ENCODE results near the gene GRAMD4. TPM values are rescaled to one million over a fixed set of nuclear protein-coding genes. Genes with fewer than 3 reads are reported as not detected.
"Not testable (repeated sequence)": the region's sequence is repeated elsewhere in the genome, so short reads cannot be mapped to it uniquely, and the experiment has no call there.

Gene GRAMD4
- total RNA-seq, 2 experiments from 2014 or later, result 46.9 to 52.4 TPM

DNA sequence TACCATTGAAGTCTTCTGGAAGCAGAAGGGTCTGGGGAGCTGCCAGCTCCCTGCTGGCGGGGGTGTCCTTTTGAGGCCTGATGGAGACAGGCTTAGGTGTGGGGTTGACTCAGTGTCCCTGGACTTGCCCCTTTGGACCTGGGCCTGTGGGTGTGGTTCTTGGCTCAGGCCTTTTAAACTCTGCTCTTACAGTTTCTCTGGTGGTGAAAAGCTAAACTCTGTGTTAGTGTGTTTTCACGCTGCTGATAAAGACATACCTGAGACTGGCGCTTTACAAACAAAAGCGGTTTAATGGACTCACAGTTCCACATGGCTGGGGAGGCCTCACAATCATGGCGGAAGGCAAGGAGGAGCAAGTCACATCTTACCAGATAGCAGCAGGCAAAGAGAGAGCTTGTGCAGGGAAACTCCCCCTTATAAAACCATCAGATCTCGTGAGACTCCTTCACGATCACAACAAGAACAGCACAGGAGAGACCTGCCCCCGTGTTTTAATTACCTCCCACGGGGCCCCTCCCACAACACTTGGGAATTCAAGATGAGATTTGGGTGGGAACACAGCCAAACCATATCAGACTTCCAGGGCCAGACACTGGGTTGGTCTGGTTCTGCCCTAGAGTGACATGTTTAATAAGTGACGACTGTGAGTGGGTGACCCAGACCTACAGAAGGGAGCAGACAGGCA, 26.5 kb downstream of the GRAMD4 start:
- H3K79me2 ChIP-seq (ENCODE audit: insufficient read depth, low read depth, low read length), result no peaks in the 10 kb centered on the region
- no peaks in the 10 kb centered on the region for H3K9me2 ChIP-seq (ENCODE audit: insufficient read depth, low read length)
- intact Hi-C loops (cut with micrococcal nuclease; ENCODE audit: unreplicated experiment), result no loop called here
- no peaks in the 10 kb centered on the region; the same call in 1 of the 2 replicates for H4K20me1 ChIP-seq (ENCODE audit: insufficient read depth, low read length)
- DNase-seq (ENCODE audit: low spot score), result no peak
- H3K4me2 ChIP-seq (ENCODE audit: low read length), result no peak overlapping the region
- H3K9me3 ChIP-seq (ENCODE audit: low read length), result no peaks in the 10 kb centered on the region
- H3K27ac ChIP-seq (ENCODE audit: low read depth, low read length, poor library complexity, severe bottlenecking), result no peak overlapping the region
- CTCF ChIA-PET (ENCODE audit: unreplicated experiment), result no interaction called here
- BruUV-seq (replicated peaks), result no TSS peak
- no peaks in the 10 kb centered on the region for H3K4me1 ChIP-seq (ENCODE audit: insufficient read depth, low read length, poor library complexity, severe bottlenecking)
- POLR2A ChIA-PET, result no interaction called here
- no peak overlapping the region for H3K4me3 ChIP-seq (ENCODE audit: low read depth, low read length, poor library complexity, severe bottlenecking)
- TF ChIP-seq EZH2phosphoT487 (IDR thresholded peaks at IDR 0.05; ENCODE audit: borderline replicate concordance, low read depth, low read length), result no peak
- TF ChIP-seq, protein P1, sequence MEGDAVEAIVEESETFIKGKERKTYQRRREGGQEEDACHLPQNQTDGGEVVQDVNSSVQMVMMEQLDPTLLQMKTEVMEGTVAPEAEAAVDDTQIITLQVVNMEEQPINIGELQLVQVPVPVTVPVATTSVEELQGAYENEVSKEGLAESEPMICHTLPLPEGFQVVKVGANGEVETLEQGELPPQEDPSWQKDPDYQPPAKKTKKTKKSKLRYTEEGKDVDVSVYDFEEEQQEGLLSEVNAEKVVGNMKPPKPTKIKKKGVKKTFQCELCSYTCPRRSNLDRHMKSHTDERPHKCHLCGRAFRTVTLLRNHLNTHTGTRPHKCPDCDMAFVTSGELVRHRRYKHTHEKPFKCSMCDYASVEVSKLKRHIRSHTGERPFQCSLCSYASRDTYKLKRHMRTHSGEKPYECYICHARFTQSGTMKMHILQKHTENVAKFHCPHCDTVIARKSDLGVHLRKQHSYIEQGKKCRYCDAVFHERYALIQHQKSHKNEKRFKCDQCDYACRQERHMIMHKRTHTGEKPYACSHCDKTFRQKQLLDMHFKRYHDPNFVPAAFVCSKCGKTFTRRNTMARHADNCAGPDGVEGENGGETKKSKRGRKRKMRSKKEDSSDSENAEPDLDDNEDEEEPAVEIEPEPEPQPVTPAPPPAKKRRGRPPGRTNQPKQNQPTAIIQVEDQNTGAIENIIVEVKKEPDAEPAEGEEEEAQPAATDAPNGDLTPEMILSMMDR (conservative IDR thresholded peaks at IDR 0.05; ENCODE audit: low read length), result no peak
- H2AFZ ChIP-seq (ENCODE audit: low read length), result no peak overlapping the region
- H3K36me3 ChIP-seq (ENCODE audit: insufficient read depth, low read length), result no peaks in the 10 kb centered on the region

DNA sequence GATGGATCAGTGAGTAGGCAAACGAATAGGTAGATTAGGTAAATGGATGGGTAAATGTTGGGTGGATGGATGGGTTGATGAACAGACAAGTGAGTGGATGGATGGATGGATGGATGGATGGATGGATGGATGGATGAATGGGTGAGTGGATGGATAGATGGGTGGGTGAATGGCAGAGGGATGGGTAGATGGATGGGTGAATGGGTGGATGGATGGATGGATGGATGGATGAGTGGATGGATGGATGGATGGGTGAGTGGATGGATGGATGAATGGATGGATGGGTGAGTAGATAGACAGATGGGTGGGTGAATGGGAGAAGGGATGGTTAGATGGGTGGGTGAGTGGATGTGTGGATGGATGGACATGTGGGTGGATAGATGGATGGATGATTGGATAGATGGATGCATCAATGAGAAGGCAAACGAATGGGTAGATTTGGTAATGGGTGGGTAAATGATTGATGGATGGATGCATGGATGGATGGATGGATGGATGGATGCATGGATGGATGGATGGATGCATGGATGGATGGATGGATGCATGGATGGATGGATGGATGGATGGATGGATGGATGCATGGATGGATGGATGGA, 28.1 kb downstream of the GRAMD4 start:
- H2AFZ ChIP-seq (ENCODE audit: low read length); POLR2A ChIA-PET; DNase-seq (ENCODE audit: low spot score); H3K4me3 ChIP-seq (ENCODE audit: low read depth, low read length, poor library complexity, severe bottlenecking); CTCF ChIA-PET (ENCODE audit: unreplicated experiment); H3K9me2 ChIP-seq (ENCODE audit: insufficient read depth, low read length); H3K36me3 ChIP-seq (ENCODE audit: insufficient read depth, low read length); H3K79me2 ChIP-seq (ENCODE audit: insufficient read depth, low read depth, low read length); H4K20me1 ChIP-seq (ENCODE audit: insufficient read depth, low read length); H3K9me3 ChIP-seq (ENCODE audit: low read length); intact Hi-C loops (cut with micrococcal nuclease; ENCODE audit: unreplicated experiment); H3K27ac ChIP-seq (ENCODE audit: low read depth, low read length, poor library complexity, severe bottlenecking); H3K4me2 ChIP-seq (ENCODE audit: low read length); H3K4me1 ChIP-seq (ENCODE audit: insufficient read depth, low read length, poor library complexity, severe bottlenecking); BruUV-seq (replicated peaks): not testable (repeated sequence)

DNA sequence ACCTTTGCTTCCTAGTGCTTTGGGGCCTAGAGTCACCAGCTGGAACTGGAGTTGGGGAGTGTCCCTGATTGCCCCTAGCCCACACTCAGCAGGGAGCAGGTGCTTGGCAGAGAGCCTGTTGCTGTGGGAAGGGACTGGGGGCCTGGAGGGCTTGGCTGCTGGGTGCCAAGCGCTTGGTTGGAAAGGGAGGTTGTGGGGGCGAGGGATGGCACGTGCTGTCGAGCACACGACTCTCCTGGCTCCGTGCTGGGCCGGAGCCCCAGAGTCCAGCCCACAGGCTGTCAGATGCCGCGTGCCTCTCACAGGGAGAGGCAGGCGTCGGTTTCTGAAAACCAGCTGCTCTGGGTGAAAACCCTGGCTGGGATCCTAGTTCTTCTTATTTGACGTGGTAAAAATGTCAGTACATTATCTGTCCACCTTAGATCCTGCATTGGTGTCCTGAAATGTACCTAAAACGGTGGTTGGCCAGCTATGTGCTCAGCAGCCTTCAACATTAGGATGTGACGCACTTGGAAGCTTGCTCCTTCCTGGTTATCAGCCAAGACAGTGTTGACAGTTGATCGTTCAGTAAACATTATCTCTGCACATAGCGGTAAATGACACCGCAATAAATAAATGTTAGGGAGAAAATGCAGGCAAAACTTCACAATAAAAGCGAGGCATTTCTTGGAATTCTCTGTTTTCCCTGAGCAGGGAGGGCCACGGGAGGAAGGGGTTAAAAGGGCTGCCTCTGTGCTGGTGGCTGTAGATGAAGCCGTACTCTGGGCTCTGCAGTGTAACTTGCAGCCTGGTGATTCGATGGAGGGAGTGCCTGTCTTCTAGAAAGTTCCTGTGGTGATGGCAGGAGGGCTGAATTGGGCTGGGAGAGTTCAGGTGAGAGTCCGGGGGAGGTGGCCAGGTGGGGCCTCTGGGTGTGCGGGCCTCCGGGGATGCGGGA, 29.2 kb downstream of the GRAMD4 start:
- TF ChIP-seq, protein P1 (conservative IDR thresholded peaks at IDR 0.05; ENCODE audit: low read length), result no peak
- no peak for TF ChIP-seq EZH2phosphoT487 (IDR thresholded peaks at IDR 0.05; ENCODE audit: borderline replicate concordance, low read depth, low read length)
- Histone ChIP-seq H3K9me2 (ENCODE audit: insufficient read depth, low read length) (no peaks in the 10 kb centered on the region), H3K27ac (ENCODE audit: low read depth, low read length, poor library complexity, severe bottlenecking) (no peak overlapping the region), H3K4me1 (ENCODE audit: insufficient read depth, low read length, poor library complexity, severe bottlenecking) (peaks cover 10% of the 10 kb centered on the region), H3K79me2 (ENCODE audit: insufficient read depth, low read depth, low read length) (no peaks in the 10 kb centered on the region), H3K4me3 (ENCODE audit: low read depth, low read length, poor library complexity, severe bottlenecking) (no peak overlapping the region), H3K9me3 (ENCODE audit: low read length) (no peaks in the 10 kb centered on the region), H4K20me1 (ENCODE audit: insufficient read depth, low read length) (no peaks in the 10 kb centered on the region; the same call in 1 of the 2 replicates), H2AFZ (ENCODE audit: low read length) (no peak overlapping the region), H3K4me2 (ENCODE audit: low read length) (no peak overlapping the region), H3K36me3 (ENCODE audit: insufficient read depth, low read length) (no peaks in the 10 kb centered on the region)
- intact Hi-C loops (cut with micrococcal nuclease; ENCODE audit: unreplicated experiment), result no loop called here
- ChIA-PET POLR2A (interaction anchor here (0.6 kb wide), 1 partner anchor 978 kb away, joined by 3 read pairs; the partner anchor contains the start of gene ATXN10), CTCF (ENCODE audit: unreplicated experiment) (no interaction called here)
- DNase-seq (ENCODE audit: low spot score), result no peak
- BruUV-seq (replicated peaks), result no TSS peak
